Prostate gland (tissue), 2 donors: ENCODE data around the gene WDR77.

Experiments used
- CTCF ChIP-seq, 4 experiments: fragments of 200-600 bp in 2 of 4; fragments of 450-650 bp in 2 of 4; sonication (generic) in 2 of 4; IDR thresholded peaks; 1 replicate in 3 of 4; 2 replicates in 1 of 4; pipeline ENCODE4 v1.5.1; 2016 to 2019; ENCODE audit warnings: antibody characterized with exemption in 4 of 4, mild to moderate bottlenecking in 2 of 4, moderate library complexity in 2 of 4
- POLR2A ChIP-seq: fragments of 450-650 bp; IDR thresholded peaks from one replicate; pipeline ENCODE4 v1.6.1; 2016; ENCODE audit warnings: antibody characterized with exemption, mild to moderate bottlenecking
- POLR2AphosphoS5 ChIP-seq: sonication (generic); formaldehyde crosslinking; IDR thresholded peaks from one replicate; pipeline ENCODE4 v1.6.1; 2017; ENCODE audit warnings: antibody characterized with exemption

DNA sequence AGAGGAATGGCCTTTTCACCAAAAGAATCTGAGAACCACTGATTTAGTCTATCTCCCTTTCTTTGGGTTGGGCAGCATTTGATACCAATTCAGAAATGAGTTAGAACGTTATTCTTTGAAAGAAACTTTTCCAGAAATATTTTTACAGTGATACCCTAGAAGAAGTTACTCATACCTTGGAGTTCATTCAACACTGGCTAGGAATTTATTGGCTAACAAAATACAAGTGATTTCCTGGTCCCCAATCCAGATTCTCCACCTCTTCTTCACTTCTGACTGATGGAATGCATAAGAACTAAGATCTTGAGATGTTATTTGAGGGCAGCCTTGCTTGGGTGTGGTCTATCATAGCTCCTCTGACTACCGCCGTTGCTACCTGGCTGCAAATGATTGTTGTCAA, 34.1 kb upstream of the WDR77 start:
- TF ChIP-seq CTCF (IDR thresholded peaks at IDR 0.05) (no peak), POLR2AphosphoS5 (no peak), POLR2A (no peak)
